Glutamatergic neuron (in vitro differentiated cells): ENCODE measurements around the gene CACNA1H. TPM values are rescaled to one million over a fixed set of nuclear protein-coding genes. Genes with fewer than 3 reads are reported as not detected.

ENCODE experiments used
- DNase-seq: peaks from one replicate; pipeline ENCODE4 v3.0.0; 2022
- H3K27ac Mint-ChIP-seq: one replicate; pipeline ENCODE4 v1.8.0; 2020; ENCODE audit warnings: mild to moderate bottlenecking, mixed read lengths, inconsistent platforms; ENCODE audit not compliant: unreplicated experiment
- H3K27me3 Mint-ChIP-seq: one replicate; pipeline ENCODE4 v1.8.0; 2020; ENCODE audit warnings: mild to moderate bottlenecking, moderate library complexity, mixed read lengths, inconsistent platforms; ENCODE audit not compliant: unreplicated experiment
- H3K36me3 Mint-ChIP-seq: one replicate; pipeline ENCODE4 v1.8.0; 2020; ENCODE audit warnings: mild to moderate bottlenecking, mixed read lengths, inconsistent platforms; ENCODE audit not compliant: unreplicated experiment
- H3K4me1 Mint-ChIP-seq: one replicate; pipeline ENCODE4 v1.8.0; 2020; ENCODE audit warnings: mild to moderate bottlenecking, low read depth, mixed read lengths, inconsistent platforms; ENCODE audit not compliant: unreplicated experiment
- H3K4me3 Mint-ChIP-seq: one replicate; pipeline ENCODE4 v1.8.0; 2020; ENCODE audit warnings: mild to moderate bottlenecking, mixed read lengths, inconsistent platforms; ENCODE audit not compliant: unreplicated experiment
- H3K9me3 Mint-ChIP-seq: one replicate; pipeline ENCODE4 v1.8.0; 2020; ENCODE audit warnings: mild to moderate bottlenecking, moderate library complexity, mixed read lengths, inconsistent platforms; ENCODE audit not compliant: unreplicated experiment
- total RNA-seq: library from RNA; stranded (reverse); fragmentation: NEBNext Ultra II Directional; extraction: Animal tissue kit (Norgen Biotek cat#: 25700); gene quantifications from one replicate; pipeline ENCODE4 v1.2.1, GENCODE V29; 2021; ENCODE audit not compliant: unreplicated experiment
- TF ChIP-seq, protein P1 (sequence below): fragments of 200-600 bp; sonication (generic); IDR thresholded peaks from one replicate; pipeline ENCODE4 v1.5.0; 2021; ENCODE audit not compliant: partially characterized antibody, unreplicated experiment

Gene CACNA1H
- total RNA-seq, 1 donor from 2014 or later, result 161 TPM

DNA sequence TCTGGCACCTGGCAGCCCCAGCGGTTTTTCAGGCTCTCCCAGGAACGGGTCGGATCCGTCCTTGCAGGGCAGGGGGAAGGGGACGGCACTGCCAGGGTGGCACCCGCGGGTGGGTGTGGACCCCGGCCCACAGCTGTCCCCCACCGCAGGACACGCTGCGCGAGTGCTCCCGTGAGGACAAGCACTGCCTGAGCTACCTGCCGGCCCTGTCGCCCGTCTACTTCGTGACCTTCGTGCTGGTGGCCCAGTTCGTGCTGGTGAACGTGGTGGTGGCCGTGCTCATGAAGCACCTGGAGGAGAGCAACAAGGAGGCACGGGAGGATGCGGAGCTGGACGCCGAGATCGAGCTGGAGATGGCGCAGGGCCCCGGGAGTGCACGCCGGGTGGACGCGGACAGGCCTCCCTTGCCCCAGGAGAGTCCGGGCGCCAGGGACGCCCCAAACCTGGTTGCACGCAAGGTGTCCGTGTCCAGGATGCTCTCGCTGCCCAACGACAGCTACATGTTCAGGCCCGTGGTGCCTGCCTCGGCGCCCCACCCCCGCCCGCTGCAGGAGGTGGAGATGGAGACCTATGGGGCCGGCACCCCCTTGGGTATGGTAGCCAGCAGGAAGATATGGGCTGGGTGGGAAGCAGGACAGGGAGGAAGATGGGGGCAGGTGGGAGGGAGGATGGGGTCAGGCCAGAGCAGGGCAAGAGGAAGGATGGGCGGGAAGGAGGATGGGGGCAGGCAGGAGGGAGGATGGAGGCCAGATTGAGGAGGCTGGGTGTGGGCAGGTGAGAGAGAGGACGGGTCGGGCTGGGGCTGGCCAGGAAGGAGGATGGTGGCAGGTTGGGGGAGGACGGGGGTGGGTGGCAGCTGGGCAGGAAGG lies 65.4 kb downstream of the CACNA1H start:
- Mint-ChIP-seq H3K9me3 (peaks cover 6% of the 10 kb centered on the region), H3K4me1 (no peaks in the 10 kb centered on the region)

DNA sequence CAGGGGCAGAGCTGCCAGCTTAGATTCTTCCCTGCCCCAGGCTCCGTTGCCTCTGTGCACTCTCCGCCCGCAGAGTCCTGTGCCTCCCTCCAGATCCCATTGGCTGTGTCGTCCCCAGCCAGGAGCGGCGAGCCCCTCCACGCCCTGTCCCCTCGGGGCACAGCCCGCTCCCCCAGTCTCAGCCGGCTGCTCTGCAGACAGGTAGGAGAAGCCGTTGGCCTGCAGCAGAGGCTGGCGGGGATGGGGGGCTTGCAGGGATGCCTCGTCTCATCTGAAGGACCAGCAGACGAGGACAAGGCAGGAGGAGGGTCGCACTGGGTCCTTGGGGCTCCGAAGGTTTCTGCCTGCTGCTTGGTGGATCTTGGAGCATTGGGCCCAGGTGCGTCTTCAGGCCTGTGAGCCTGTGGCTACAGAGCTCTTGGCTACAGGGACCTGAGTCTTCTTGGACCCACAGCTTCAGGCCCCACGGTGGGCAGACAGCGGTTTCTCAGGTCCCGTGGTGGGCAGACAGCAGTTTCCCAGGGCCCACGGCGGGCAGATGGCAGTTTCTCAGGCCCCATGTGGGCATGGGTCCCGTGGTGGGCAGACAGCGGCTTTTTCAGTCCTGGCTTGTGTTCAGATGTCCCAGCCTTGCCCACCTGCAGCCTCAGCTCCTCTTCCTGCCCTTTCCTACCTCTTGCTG lies 66.2 kb downstream of the CACNA1H start:
- no peak for DNase-seq
- H3K4me3 Mint-ChIP-seq, result no peak overlapping the region
- peaks cover 12% of the 10 kb centered on the region for H3K9me3 Mint-ChIP-seq
- H3K27ac Mint-ChIP-seq, result no peak overlapping the region
- TF ChIP-seq, protein P1, sequence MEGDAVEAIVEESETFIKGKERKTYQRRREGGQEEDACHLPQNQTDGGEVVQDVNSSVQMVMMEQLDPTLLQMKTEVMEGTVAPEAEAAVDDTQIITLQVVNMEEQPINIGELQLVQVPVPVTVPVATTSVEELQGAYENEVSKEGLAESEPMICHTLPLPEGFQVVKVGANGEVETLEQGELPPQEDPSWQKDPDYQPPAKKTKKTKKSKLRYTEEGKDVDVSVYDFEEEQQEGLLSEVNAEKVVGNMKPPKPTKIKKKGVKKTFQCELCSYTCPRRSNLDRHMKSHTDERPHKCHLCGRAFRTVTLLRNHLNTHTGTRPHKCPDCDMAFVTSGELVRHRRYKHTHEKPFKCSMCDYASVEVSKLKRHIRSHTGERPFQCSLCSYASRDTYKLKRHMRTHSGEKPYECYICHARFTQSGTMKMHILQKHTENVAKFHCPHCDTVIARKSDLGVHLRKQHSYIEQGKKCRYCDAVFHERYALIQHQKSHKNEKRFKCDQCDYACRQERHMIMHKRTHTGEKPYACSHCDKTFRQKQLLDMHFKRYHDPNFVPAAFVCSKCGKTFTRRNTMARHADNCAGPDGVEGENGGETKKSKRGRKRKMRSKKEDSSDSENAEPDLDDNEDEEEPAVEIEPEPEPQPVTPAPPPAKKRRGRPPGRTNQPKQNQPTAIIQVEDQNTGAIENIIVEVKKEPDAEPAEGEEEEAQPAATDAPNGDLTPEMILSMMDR, result no peak
- no peaks in the 10 kb centered on the region for H3K36me3 Mint-ChIP-seq
- no peaks in the 10 kb centered on the region for H3K4me1 Mint-ChIP-seq
- H3K27me3 Mint-ChIP-seq, result peaks cover 11% of the 10 kb centered on the region

More for the DNA sequence above, 65.4 kb downstream of the CACNA1H start:
- Mint-ChIP-seq H3K27ac (no peak overlapping the region), H3K27me3 (peaks cover 8% of the 10 kb centered on the region), H3K4me3 (no peak overlapping the region), H3K36me3 (no peaks in the 10 kb centered on the region)
- TF ChIP-seq, protein P1, result no peak
- DNase-seq, result no peak

GRCh38 chr16:1220098-1220728 lies 67.3 kb downstream of the CACNA1H start:
- TF ChIP-seq, protein P1, result no peak
- Mint-ChIP-seq H3K4me3 (no peak overlapping the region), H3K27me3 (peaks cover 11% of the 10 kb centered on the region), H3K4me1 (no peaks in the 10 kb centered on the region), H3K36me3 (no peaks in the 10 kb centered on the region), H3K9me3 (peaks cover 12% of the 10 kb centered on the region), H3K27ac (no peak overlapping the region)
- DNase-seq, result no peak

- Mint-ChIP-seq H3K36me3 (no peaks in the 10 kb centered on the region), H3K27ac (peak overlapping the region; percentile 6), H3K27me3 (peaks cover 16% of the 10 kb centered on the region), H3K4me1 (no peaks in the 10 kb centered on the region), H3K4me3 (no peak overlapping the region), H3K9me3 (peaks cover 17% of the 10 kb centered on the region)
- DNase-seq, result no peak
- TF ChIP-seq, protein P1, result no peak
Observed at GRCh38 chr16:1220841-1221627, 68.1 kb downstream of the CACNA1H start.
